GM12801 (cell line): Measurements from ENCODE around the gene PATE3.

ENCODE experiments used
- CTCF ChIP-seq: IDR thresholded peaks from one replicate; pipeline ENCODE4 v1.5.1; 2011; ENCODE audit warnings: control low read depth; ENCODE audit not compliant: insufficient read length; ENCODE audit errors: extremely low read depth

The PATE3 gene, protein sequence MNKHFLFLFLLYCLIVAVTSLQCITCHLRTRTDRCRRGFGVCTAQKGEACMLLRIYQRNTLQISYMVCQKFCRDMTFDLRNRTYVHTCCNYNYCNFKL

DNA sequence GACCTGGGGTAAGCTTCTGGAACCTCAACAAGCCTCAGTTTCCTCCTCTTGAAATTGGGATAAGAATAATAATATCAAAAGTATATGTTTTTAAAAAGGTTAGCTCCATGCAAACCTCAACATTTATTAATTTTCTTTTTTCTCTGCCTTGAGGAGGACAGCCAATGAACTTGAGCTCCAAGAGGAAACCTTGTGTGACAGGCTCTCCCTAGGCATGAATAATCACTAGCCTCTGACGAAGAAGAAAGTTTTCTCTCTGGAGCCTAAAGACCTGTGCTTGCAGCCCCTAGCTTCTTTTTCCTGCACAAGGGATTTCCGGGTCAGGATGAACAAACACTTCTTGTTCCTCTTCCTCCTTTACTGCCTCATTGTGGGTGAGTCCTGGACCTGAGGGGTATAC is at the start of gene PATE3:
Gene PATE3, plus strand, starts transcription at position 301 of the 400 bp plus-strand sequence. Its CDS starts 25 bp downstream, at position 326.
- no peak for TF ChIP-seq CTCF

DNA sequence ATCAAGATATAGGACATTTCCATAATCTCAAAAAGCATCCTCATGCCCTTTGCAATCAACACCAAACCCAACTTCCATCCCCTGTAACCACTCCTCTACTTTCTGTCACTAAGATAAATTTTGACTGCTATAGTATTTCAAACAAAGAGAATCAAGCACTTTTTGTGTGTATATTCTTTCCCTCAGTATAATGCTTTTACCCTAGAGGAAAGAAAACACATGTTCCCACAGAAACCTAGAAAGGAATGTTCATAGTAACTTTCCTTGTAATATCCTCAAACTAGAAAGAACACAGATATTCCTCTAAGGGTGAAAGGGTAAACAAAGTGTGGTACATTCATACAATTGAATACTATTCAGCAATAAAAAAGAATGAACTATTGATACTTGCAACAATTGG is 47.3 kb upstream of the PATE3 start:
- TF ChIP-seq CTCF: no peak

DNA sequence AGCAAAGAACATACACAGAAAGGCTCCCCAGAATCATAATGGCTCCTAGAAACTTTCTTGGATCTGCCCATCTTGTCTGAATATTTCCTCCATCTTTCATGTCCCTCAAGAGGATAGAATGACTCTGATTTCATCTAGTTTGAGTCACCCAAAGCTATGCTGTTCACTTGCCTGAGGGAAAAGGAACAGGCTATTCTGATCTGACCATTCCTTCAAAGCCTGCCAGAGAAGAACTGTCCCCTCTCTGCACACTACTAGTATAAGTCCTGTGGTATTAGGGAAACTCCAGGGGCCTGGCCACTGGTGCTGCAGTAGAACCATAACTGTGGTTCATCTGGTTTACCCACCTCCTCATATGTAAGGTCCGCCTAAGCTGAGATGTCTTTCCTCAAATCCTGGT is 44.2 kb upstream of the PATE3 start:
- no peak for TF ChIP-seq CTCF

GRCh38 chr11:125745979-125746378 is 41.9 kb upstream of the PATE3 start, which contains the start of gene PATE1:
Gene PATE1 (plus strand): TSS chr11:125746279. CDS start chr11:125746305, 26 bp downstream.
- TF ChIP-seq CTCF: no peak

GRCh38 chr11:125750629-125751028 is 37.3 kb upstream of the PATE3 start:
- no peak for TF ChIP-seq CTCF

- TF ChIP-seq CTCF: no peak
These were observed 31.9 kb upstream of the PATE3 start for GRCh38 chr11:125756050-125756449.

DNA sequence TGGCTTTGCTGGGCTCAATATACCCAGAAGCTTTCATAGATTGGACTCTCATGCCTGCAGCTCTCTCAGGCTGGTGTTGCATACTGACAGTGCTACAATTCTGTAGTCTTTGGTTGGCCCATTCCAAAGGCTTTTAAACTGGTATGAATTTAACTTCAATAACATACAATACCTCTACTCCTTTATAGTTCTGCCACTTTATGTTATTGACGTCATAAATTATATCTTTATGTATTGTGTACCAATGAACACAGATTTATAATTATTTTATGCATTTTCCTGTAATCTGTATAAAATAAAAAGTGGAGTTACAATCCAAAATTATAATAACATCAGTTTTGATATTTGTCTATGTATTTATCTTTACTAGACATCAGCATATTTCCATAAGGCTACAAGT is 25.5 kb upstream of the PATE3 start:
- TF ChIP-seq CTCF: no peak
